ENCODE results near the gene BTNL8. TPM values are rescaled to one million over a fixed set of nuclear protein-coding genes. Genes with fewer than 3 reads are reported as not detected.

BTNL8 gene
- total RNA-seq, 1 experiment from 2014 or later: not detected

- DNase-seq: no peak
- H3K9ac ChIP-seq (ENCODE audit: low read length): no peak overlapping the region
- H3K36me3 ChIP-seq (ENCODE audit: insufficient read depth, low read length): no peaks in the 10 kb centered on the region
- H3K4me2 ChIP-seq (ENCODE audit: low read depth, low read length, poor library complexity, severe bottlenecking): no peak overlapping the region
- H3K9me2 ChIP-seq (replicated peaks; ENCODE audit: insufficient read depth, low read length): no peaks in the 10 kb centered on the region
- no peaks in the 10 kb centered on the region for H3K79me2 ChIP-seq (ENCODE audit: low read length)
- no peak overlapping the region for H3K4me3 ChIP-seq (ENCODE audit: low read length)
- H3K4me1 ChIP-seq (ENCODE audit: low read length): no peaks in the 10 kb centered on the region
- no peak overlapping the region for H2AFZ ChIP-seq (ENCODE audit: low read length)
- H3K27ac ChIP-seq (ENCODE audit: low read length): no peak overlapping the region
- H3K27me3 ChIP-seq (ENCODE audit: low read length): no peaks in the 10 kb centered on the region; the same call in 1 of the 2 replicates
- H3K9me3 ChIP-seq (ENCODE audit: low read length): no peaks in the 10 kb centered on the region
- H4K20me1 ChIP-seq (ENCODE audit: insufficient read depth, low read depth, low read length): no peaks in the 10 kb centered on the region
Measured at GRCh38 chr5:180915924-180916323, 17.0 kb downstream of the BTNL8 start.

- DNase-seq: no peak
- no peak overlapping the region for H3K9ac ChIP-seq (ENCODE audit: low read length)
- H2AFZ ChIP-seq (ENCODE audit: low read length): no peak overlapping the region
Measured at GRCh38 chr5:180918380-180918779, 19.4 kb downstream of the BTNL8 start.

GRCh38 chr5:180920710-180921109 is 21.8 kb downstream of the BTNL8 start:
- Histone ChIP-seq H2AFZ (ENCODE audit: low read length) (no peak overlapping the region), H3K9me2 (replicated peaks; ENCODE audit: insufficient read depth, low read length) (no peaks in the 10 kb centered on the region), H3K9me3 (ENCODE audit: low read length) (peaks cover 7% of the 10 kb centered on the region), H4K20me1 (ENCODE audit: insufficient read depth, low read depth, low read length) (no peaks in the 10 kb centered on the region), H3K36me3 (ENCODE audit: insufficient read depth, low read length) (no peaks in the 10 kb centered on the region), H3K27ac (ENCODE audit: low read length) (no peak overlapping the region), H3K4me3 (ENCODE audit: low read length) (no peak overlapping the region), H3K9ac (ENCODE audit: low read length) (no peak overlapping the region), H3K79me2 (ENCODE audit: low read length) (no peaks in the 10 kb centered on the region), H3K4me1 (ENCODE audit: low read length) (no peaks in the 10 kb centered on the region), H3K4me2 (ENCODE audit: low read depth, low read length, poor library complexity, severe bottlenecking) (no peak overlapping the region), H3K27me3 (ENCODE audit: low read length) (no peaks in the 10 kb centered on the region; the same call in 1 of the 2 replicates)
- no peak for DNase-seq

More at GRCh38 chr5:180918380-180918779, 19.4 kb downstream of the BTNL8 start:
- no peaks in the 10 kb centered on the region for H4K20me1 ChIP-seq (ENCODE audit: insufficient read depth, low read depth, low read length)
- no peak overlapping the region for H3K4me2 ChIP-seq (ENCODE audit: low read depth, low read length, poor library complexity, severe bottlenecking)
- no peaks in the 10 kb centered on the region for H3K4me1 ChIP-seq (ENCODE audit: low read length)
- no peaks in the 10 kb centered on the region for H3K79me2 ChIP-seq (ENCODE audit: low read length)
- no peak overlapping the region for H3K4me3 ChIP-seq (ENCODE audit: low read length)
- H3K27ac ChIP-seq (ENCODE audit: low read length): no peak overlapping the region
- H3K27me3 ChIP-seq (ENCODE audit: low read length): no peaks in the 10 kb centered on the region; the same call in 1 of the 2 replicates
- no peaks in the 10 kb centered on the region for H3K36me3 ChIP-seq (ENCODE audit: insufficient read depth, low read length)
- H3K9me3 ChIP-seq (ENCODE audit: low read length): no peaks in the 10 kb centered on the region; the same call in 1 of the 2 replicates
- no peaks in the 10 kb centered on the region for H3K9me2 ChIP-seq (replicated peaks; ENCODE audit: insufficient read depth, low read length)

- no peaks in the 10 kb centered on the region for H3K79me2 ChIP-seq (ENCODE audit: low read length)
- H3K9me2 ChIP-seq (replicated peaks; ENCODE audit: insufficient read depth, low read length): no peaks in the 10 kb centered on the region
- H3K9me3 ChIP-seq (ENCODE audit: low read length): peaks cover 7% of the 10 kb centered on the region
- H3K4me1 ChIP-seq (ENCODE audit: low read length): no peaks in the 10 kb centered on the region
- no peaks in the 10 kb centered on the region for H4K20me1 ChIP-seq (ENCODE audit: insufficient read depth, low read depth, low read length)
- no peak overlapping the region for H2AFZ ChIP-seq (ENCODE audit: low read length)
- H3K9ac ChIP-seq (ENCODE audit: low read length): no peak overlapping the region
- H3K27me3 ChIP-seq (ENCODE audit: low read length): no peaks in the 10 kb centered on the region; the same call in 1 of the 2 replicates
- no peak overlapping the region for H3K4me2 ChIP-seq (ENCODE audit: low read depth, low read length, poor library complexity, severe bottlenecking)
- H3K4me3 ChIP-seq (ENCODE audit: low read length): no peak overlapping the region
- no peak for DNase-seq
- no peaks in the 10 kb centered on the region for H3K36me3 ChIP-seq (ENCODE audit: insufficient read depth, low read length)
- no peak overlapping the region for H3K27ac ChIP-seq (ENCODE audit: low read length)
Measured at GRCh38 chr5:180922932-180923331, 24.0 kb downstream of the BTNL8 start.

GRCh38 chr5:180932660-180933059 is 33.7 kb downstream of the BTNL8 start:
- Histone ChIP-seq H3K27ac (ENCODE audit: low read length) (no peak overlapping the region), H3K36me3 (ENCODE audit: insufficient read depth, low read length) (no peaks in the 10 kb centered on the region), H3K4me3 (ENCODE audit: low read length) (no peak overlapping the region), H3K79me2 (ENCODE audit: low read length) (no peaks in the 10 kb centered on the region), H3K27me3 (ENCODE audit: low read length) (no peaks in the 10 kb centered on the region), H3K4me1 (ENCODE audit: low read length) (no peaks in the 10 kb centered on the region), H4K20me1 (ENCODE audit: insufficient read depth, low read depth, low read length) (no peaks in the 10 kb centered on the region), H3K9me3 (ENCODE audit: low read length) (no peaks in the 10 kb centered on the region), H3K9ac (ENCODE audit: low read length) (no peak overlapping the region), H3K9me2 (replicated peaks; ENCODE audit: insufficient read depth, low read length) (no peaks in the 10 kb centered on the region), H2AFZ (ENCODE audit: low read length) (no peak overlapping the region), H3K4me2 (ENCODE audit: low read depth, low read length, poor library complexity, severe bottlenecking) (no peak overlapping the region)
- DNase-seq: no peak

GRCh38 chr5:180935203-180935602 is 36.2 kb downstream of the BTNL8 start:
- H3K4me3 ChIP-seq (ENCODE audit: low read length): no peak overlapping the region
- no peak overlapping the region for H2AFZ ChIP-seq (ENCODE audit: low read length)
- no peaks in the 10 kb centered on the region for H3K9me2 ChIP-seq (replicated peaks; ENCODE audit: insufficient read depth, low read length)

DNA sequence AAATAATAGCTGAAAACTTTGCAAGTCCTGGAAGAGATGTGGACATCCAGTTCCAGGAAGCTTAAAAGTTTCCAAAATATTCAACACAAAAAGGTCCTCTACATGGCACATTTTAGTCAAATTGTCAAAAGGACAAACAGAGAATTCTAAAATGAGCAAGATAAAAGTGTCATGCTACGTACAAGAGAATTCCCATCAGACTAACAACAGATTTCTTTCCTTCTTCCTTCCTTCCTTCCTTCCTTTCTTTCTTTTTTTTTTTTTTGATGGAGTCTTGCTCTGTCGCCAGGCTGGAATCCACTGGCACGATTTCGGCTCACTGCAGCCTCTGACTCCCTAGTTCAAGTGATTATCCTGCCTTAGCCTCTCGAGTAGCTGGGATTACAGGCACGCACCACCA is 39.3 kb downstream of the BTNL8 start:
- Histone ChIP-seq H2AFZ (ENCODE audit: low read length) (no peak overlapping the region), H3K36me3 (ENCODE audit: insufficient read depth, low read length) (no peaks in the 10 kb centered on the region), H3K9me3 (ENCODE audit: low read length) (peaks cover 2% of the 10 kb centered on the region; the same call in 1 of the 2 replicates), H3K4me2 (ENCODE audit: low read depth, low read length, poor library complexity, severe bottlenecking) (no peak overlapping the region), H3K27ac (ENCODE audit: low read length) (no peak overlapping the region), H4K20me1 (ENCODE audit: insufficient read depth, low read depth, low read length) (no peaks in the 10 kb centered on the region), H3K9ac (ENCODE audit: low read length) (no peak overlapping the region), H3K9me2 (replicated peaks; ENCODE audit: insufficient read depth, low read length) (no peaks in the 10 kb centered on the region), H3K4me1 (ENCODE audit: low read length) (no peaks in the 10 kb centered on the region), H3K4me3 (ENCODE audit: low read length) (no peak overlapping the region), H3K27me3 (ENCODE audit: low read length) (no peaks in the 10 kb centered on the region), H3K79me2 (ENCODE audit: low read length) (no peaks in the 10 kb centered on the region)
- DNase-seq: no peak

More at GRCh38 chr5:180935203-180935602, 36.2 kb downstream of the BTNL8 start:
- Histone ChIP-seq H3K79me2 (ENCODE audit: low read length) (no peaks in the 10 kb centered on the region), H3K9ac (ENCODE audit: low read length) (no peak overlapping the region), H3K9me3 (ENCODE audit: low read length) (peaks cover 2% of the 10 kb centered on the region; the same call in 1 of the 2 replicates), H3K27ac (ENCODE audit: low read length) (no peak overlapping the region), H3K27me3 (ENCODE audit: low read length) (no peaks in the 10 kb centered on the region), H4K20me1 (ENCODE audit: insufficient read depth, low read depth, low read length) (no peaks in the 10 kb centered on the region), H3K4me2 (ENCODE audit: low read depth, low read length, poor library complexity, severe bottlenecking) (no peak overlapping the region), H3K4me1 (ENCODE audit: low read length) (no peaks in the 10 kb centered on the region), H3K36me3 (ENCODE audit: insufficient read depth, low read length) (no peaks in the 10 kb centered on the region)
- DNase-seq: no peak

DNA sequence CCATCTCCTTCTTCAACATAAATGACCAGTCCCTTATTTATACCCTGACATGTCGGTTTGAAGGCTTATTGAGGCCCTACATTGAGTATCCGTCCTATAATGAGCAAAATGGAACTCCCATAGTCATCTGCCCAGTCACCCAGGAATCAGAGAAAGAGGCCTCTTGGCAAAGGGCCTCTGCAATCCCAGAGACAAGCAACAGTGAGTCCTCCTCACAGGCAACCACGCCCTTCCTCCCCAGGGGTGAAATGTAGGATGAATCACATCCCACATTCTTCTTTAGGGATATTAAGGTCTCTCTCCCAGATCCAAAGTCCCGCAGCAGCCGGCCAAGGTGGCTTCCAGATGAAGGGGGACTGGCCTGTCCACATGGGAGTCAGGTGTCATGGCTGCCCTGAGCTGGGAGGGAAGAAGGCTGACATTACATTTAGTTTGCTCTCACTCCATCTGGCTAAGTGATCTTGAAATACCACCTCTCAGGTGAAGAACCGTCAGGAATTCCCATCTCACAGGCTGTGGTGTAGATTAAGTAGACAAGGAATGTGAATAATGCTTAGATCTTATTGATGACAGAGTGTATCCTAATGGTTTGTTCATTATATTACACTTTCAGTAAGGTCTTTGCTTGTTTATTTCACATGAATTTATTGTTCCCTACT is 51.5 kb downstream of the BTNL8 start:
- Histone ChIP-seq H3K27ac (ENCODE audit: low read length) (no peak overlapping the region), H3K4me2 (ENCODE audit: low read depth, low read length, poor library complexity, severe bottlenecking) (no peak overlapping the region), H3K36me3 (ENCODE audit: insufficient read depth, low read length) (no peaks in the 10 kb centered on the region), H3K9me2 (replicated peaks; ENCODE audit: insufficient read depth, low read length) (no peaks in the 10 kb centered on the region), H4K20me1 (ENCODE audit: insufficient read depth, low read depth, low read length) (no peaks in the 10 kb centered on the region), H2AFZ (ENCODE audit: low read length) (no peak overlapping the region), H3K9me3 (ENCODE audit: low read length) (no peaks in the 10 kb centered on the region), H3K4me1 (ENCODE audit: low read length) (no peaks in the 10 kb centered on the region), H3K4me3 (ENCODE audit: low read length) (no peak overlapping the region), H3K9ac (ENCODE audit: low read length) (no peak overlapping the region), H3K79me2 (ENCODE audit: low read length) (no peaks in the 10 kb centered on the region), H3K27me3 (ENCODE audit: low read length) (no peaks in the 10 kb centered on the region)
- DNase-seq: no peak
